ENCODE results near the gene GNAT2. TPM values are rescaled to one million over a fixed set of nuclear protein-coding genes. Genes with fewer than 3 reads are reported as not detected.

GNAT2 gene
- total RNA-seq, 4 donors from 2014 or later, result not detected

- H3K36me3 ChIP-seq, result peaks cover 0 to 2% of the 10 kb centered on the region in 2 donors
- H3K9me3 ChIP-seq, result no peaks in the 10 kb centered on the region
- TF ChIP-seq POLR2A (IDR thresholded peaks at IDR 0.05), result no peak
- TF ChIP-seq CTCF (IDR thresholded peaks at IDR 0.05 in 4 of 5, conservative IDR thresholded peaks at IDR 0.05 in 1 of 5), result no peak
- peak overlapping the region in 2 of 4 donors; percentile 30 to 90 for H3K27ac ChIP-seq
- in situ Hi-C loops (cut with MboI; ENCODE audit: low sequenced_read_pairs in 4 of 4) (loop anchor here in 3 of 4 donors (10.0 kb wide), 1 partner anchor 113 kb away; the partner anchor contains the start of gene GNAI3 (in 3 of the 3)), intact Hi-C loops (cut with DNase I; ENCODE audit: low total_unique reads) (no loop called here)
- H3K27me3 ChIP-seq, result no peaks in the 10 kb centered on the region
- ATAC-seq, result no peak
- H3K4me3 ChIP-seq, result no peak overlapping the region
- no peak for DNase-seq
- H3K4me1 ChIP-seq, result peaks cover 14% of the 10 kb centered on the region in 2 donors
These were observed 38.6 kb upstream of the GNAT2 start for GRCh38 chr1:109657970-109658369.

- H3K27me3 ChIP-seq, result no peaks in the 10 kb centered on the region
- peaks cover 0 to 2% of the 10 kb centered on the region in 2 donors for H3K36me3 ChIP-seq
- H3K27ac ChIP-seq, result peak overlapping the region in 1 of 4 donors; percentile 90
- peaks cover 14% of the 10 kb centered on the region in 2 donors for H3K4me1 ChIP-seq
- in situ Hi-C loops (cut with MboI; ENCODE audit: low sequenced_read_pairs in 4 of 4) (loop anchor here in 3 of 4 donors (10.0 kb wide), 1 partner anchor 113 kb away; the partner anchor contains the start of gene GNAI3 (in 3 of the 3)), intact Hi-C loops (cut with DNase I; ENCODE audit: low total_unique reads) (no loop called here)
- TF ChIP-seq POLR2A (IDR thresholded peaks at IDR 0.05) (no peak), CTCF (IDR thresholded peaks at IDR 0.05 in 4 of 5, conservative IDR thresholded peaks at IDR 0.05 in 1 of 5) (no peak)
- no peaks in the 10 kb centered on the region for H3K9me3 ChIP-seq
- ATAC-seq, result no peak
- DNase-seq, result no peak
- H3K4me3 ChIP-seq, result no peak overlapping the region
These were observed 38.0 kb upstream of the GNAT2 start for GRCh38 chr1:109657395-109657794.

GRCh38 chr1:109655615-109656519, 36.5 kb upstream of the GNAT2 start, which contains the start of gene GSTM4:
GSTM4 (plus strand) TSS chr1:109656099; CDS start chr1:109656390, 291 bp downstream.
- in situ Hi-C loops (cut with MboI; ENCODE audit: low sequenced_read_pairs in 4 of 4) (loop anchor here in 3 of 4 donors (10.0 kb wide), 1 partner anchor 111 kb away; the partner anchor contains the start of gene GNAI3 (in 3 of the 3)), intact Hi-C loops (cut with DNase I; ENCODE audit: low total_unique reads) (no loop called here)
- Histone ChIP-seq H3K4me1 (peaks cover 14% of the 10 kb centered on the region in 2 donors), H3K27me3 (no peaks in the 10 kb centered on the region), H3K36me3 (peaks cover 0 to 2% of the 10 kb centered on the region in 2 donors), H3K27ac (peak within 1 kb of the TSS; percentile 86 to 95 (median 88)), H3K9me3 (no peaks in the 10 kb centered on the region), H3K4me3 (peak within 1 kb of the TSS; percentile 54 to 93 (median 84))
- TF ChIP-seq CTCF (IDR thresholded peaks at IDR 0.05 in 4 of 5, conservative IDR thresholded peaks at IDR 0.05 in 1 of 5), result peak in 2 of 5 experiments; percentile 9 to 30
- peak; percentile 28 to 47 for TF ChIP-seq POLR2A (IDR thresholded peaks at IDR 0.05)
- peak; percentile 91 to 94 for ATAC-seq
- DNase-seq, result peak; percentile 68 to 83

GRCh38 chr1:109654519-109654918, 35.1 kb upstream of the GNAT2 start:
- H3K4me1 ChIP-seq, result peaks cover 14% of the 10 kb centered on the region in 2 donors
- ATAC-seq (no peak), DNase-seq (no peak)
- peak overlapping the region in 3 of 4 donors; percentile 87 to 95 (median 90) for H3K27ac ChIP-seq
- in situ Hi-C loops (cut with MboI; ENCODE audit: low sequenced_read_pairs in 4 of 4) (loop anchor here in 3 of 4 donors (10.0 kb wide), 1 partner anchor 110 kb away; the partner anchor contains the start of gene GNAI3 (in 3 of the 3)), intact Hi-C loops (cut with DNase I; ENCODE audit: low total_unique reads) (no loop called here)
- no peak overlapping the region for H3K4me3 ChIP-seq
- H3K9me3 ChIP-seq, result no peaks in the 10 kb centered on the region
- no peaks in the 10 kb centered on the region for H3K27me3 ChIP-seq
- TF ChIP-seq POLR2A (IDR thresholded peaks at IDR 0.05), result no peak
- no peak for TF ChIP-seq CTCF (IDR thresholded peaks at IDR 0.05 in 4 of 5, conservative IDR thresholded peaks at IDR 0.05 in 1 of 5)
- H3K36me3 ChIP-seq, result no peaks in the 10 kb centered on the region
